GM10248 (cell line): Measurements from ENCODE around the gene NELL1.

Experiments used
- CTCF ChIA-PET: fragments of 300-600 bp; sonication (Branson Sonifier 250); formaldehyde crosslinking; extraction: SDS; loops from one replicate; lab custom pipeline; 2021; ENCODE audit warnings: antibody characterized with exemption; lab: Yijun Ruan, JAX
- POLR2A ChIA-PET: fragments of 350-650 bp; sonication (Branson Sonifier 250); formaldehyde crosslinking; extraction: SDS; loops from one replicate; lab custom pipeline; 2020; ENCODE audit warnings: antibody characterized with exemption; lab: Yijun Ruan, JAX
- DNase-seq: peaks from one replicate; pipeline ENCODE4 v3.0.0; 2012; ENCODE audit errors: extremely low spot score
- CTCF ChIP-seq: IDR thresholded peaks from 2 replicates; pipeline ENCODE4 v1.5.1; 2012; ENCODE audit warnings: mild to moderate bottlenecking, low read depth; ENCODE audit errors: extremely low read depth, missing control alignments, control extremely low read depth

NELL1 gene

DNA sequence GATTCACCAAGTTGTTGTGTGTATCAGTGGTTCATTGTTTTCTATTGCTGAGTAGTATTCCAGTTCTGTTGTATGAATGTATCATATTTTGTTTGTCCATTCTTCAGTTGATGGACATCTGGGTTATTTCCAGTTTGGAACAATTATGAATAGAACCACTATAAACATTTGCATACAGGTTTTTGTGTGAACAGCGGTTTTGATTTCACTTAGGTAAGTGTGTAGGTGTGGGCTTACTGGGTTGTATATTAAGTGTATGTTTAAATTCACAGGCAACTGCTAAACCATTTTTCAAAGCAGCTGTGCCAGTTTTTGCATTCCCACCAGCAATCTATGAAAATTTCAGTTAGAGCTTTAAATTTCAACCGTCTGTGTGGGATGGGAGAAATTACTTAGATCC, 217.8 kb downstream of the NELL1 start:
- DNase-seq: no peak
- TF ChIP-seq CTCF: no peak
- CTCF ChIA-PET: no interaction called here
- POLR2A ChIA-PET: no interaction called here

GRCh38 chr11:20894296-20894695, 224.9 kb downstream of the NELL1 start:
- CTCF ChIA-PET: no interaction called here
- DNase-seq: no peak
- TF ChIP-seq CTCF: no peak
- POLR2A ChIA-PET: no interaction called here

DNA sequence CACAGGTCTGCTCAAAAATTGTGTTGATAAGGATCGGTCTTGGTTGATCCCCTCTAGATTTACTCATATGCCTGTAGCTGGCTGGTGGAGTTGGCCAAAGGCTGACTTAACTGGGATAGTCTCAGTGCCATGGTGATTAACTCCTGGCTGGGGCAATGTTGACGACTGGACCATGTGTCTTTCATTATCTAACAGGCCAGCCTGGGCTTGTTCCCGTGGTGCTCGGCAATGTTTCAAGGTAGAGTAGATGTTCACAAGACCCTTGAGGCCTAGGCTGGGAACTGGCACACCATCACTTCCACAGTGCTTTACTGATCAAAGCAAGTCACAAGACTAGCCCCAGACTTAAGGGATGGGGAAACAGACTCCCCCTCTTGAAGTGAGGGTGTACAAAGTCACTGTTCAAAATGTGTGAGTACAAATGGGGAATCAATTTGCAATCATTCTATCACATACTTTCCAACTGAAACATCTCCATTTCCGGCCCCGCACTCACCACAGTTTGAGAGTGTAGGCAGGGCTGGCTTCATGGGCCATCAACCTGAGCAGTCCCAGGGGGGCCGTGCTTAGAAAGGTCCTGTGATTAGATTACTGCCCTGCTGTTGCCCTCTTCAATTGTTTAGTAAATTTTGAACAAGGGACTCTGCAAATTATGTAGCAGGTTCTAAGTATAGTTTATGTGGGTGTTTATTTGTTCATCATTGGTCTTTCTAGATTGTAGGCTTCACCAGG, 240.8 kb downstream of the NELL1 start:
- TF ChIP-seq CTCF: no peak
- ChIA-PET CTCF (no interaction called here), POLR2A (no interaction called here)
- DNase-seq: no peak

GRCh38 chr11:20910733-20911132, 241.3 kb downstream of the NELL1 start:
- no peak for DNase-seq
- ChIA-PET POLR2A (no interaction called here), CTCF (no interaction called here)
- no peak for TF ChIP-seq CTCF

GRCh38 chr11:20912065-20912821, 242.9 kb downstream of the NELL1 start:
- CTCF ChIA-PET: interaction anchor here (0.8 to 2.8 kb wide), 5 partner anchors 9 to 24 kb away, joined by 3 to 11 read pairs (median 4); no protein-coding TSS in a partner anchor
- POLR2A ChIA-PET: no interaction called here
- no peak for DNase-seq
- no peak for TF ChIP-seq CTCF

DNA sequence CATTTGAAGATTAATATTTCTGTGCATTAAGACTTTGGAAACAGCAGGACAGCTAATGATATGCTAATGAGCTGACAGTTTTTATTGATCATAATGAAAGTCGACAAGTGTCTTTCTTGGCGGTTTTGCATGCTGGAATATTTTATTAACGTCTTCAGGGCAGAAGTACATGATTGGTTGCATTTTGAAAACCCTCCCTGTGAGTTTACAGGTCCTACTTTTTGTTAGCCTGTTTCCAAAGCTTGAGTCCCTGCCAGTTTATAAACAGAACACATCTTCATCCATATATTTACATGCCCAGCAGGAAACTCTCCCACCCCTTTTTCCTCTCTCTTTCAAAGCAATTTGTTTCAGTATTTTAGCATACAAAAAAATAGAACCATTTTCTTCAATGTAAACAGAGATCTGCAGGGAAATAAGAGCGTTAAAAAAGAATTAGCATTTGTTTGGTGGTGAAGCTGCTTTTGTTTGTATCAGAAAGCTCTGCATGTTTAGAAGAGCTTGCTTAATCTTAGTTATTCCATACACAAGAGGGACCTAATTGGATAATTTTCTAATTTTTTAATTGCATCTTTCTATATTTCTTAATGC, 243.6 kb downstream of the NELL1 start:
- no peak for TF ChIP-seq CTCF
- CTCF ChIA-PET: interaction anchor here (0.8 to 2.8 kb wide), 5 partner anchors 8 to 23 kb away, joined by 3 to 11 read pairs (median 4); no protein-coding TSS in a partner anchor
- DNase-seq: no peak
- POLR2A ChIA-PET: no interaction called here
